K562 (cell line): Measurements from ENCODE around the gene SERGEF. TPM values are rescaled to one million over a fixed set of nuclear protein-coding genes. Genes with fewer than 3 reads are reported as not detected.

Source experiments
- ATAC-seq: fragments of 200-7000 bp; cut with Tn5 transposase; 3 replicates; pipeline ENCODE4 v1.9.1; 2020; ENCODE audit warnings: moderate library complexity
- BruUV-seq: library from RNA; stranded (reverse); fragments of 400-500 nt; replicated peaks from 2 replicates; lab custom pipeline; 2021; lab: Mats Ljungman, UMichigan
- CTCF ChIA-PET: fragments of 300-600 bp; formaldehyde crosslinking; extraction: SDS; loops from one replicate; lab custom pipeline; 2021; ENCODE audit warnings: low intra/inter-chr PET ratio; lab: Yijun Ruan, JAX
- POLR2A ChIA-PET: fragments of 300-600, 350-650 bp; sonication (Branson Sonifier 250); formaldehyde crosslinking; extraction: SDS; loops from one replicate; lab custom pipeline; 2021; ENCODE audit warnings: antibody characterized with exemption, inconsistent platforms; lab: Yijun Ruan, JAX
- DNase-seq, 4 experiments: peaks; one replicate each; pipeline versions ENCODE4 v3.0.0 to v3.0.0-alpha.2; 2011 to 2018; ENCODE audit warnings: low spot score in 3 of 4, mixed read lengths in 3 of 4; ENCODE audit errors: extremely low read depth in 1 of 4
- FAIRE-seq: peaks from 2 replicates; lab custom pipeline; 2011; peaks lifted over from hg19 to GRCh38; lab: Jason Lieb, UNC
- H2AFZ ChIP-seq: 2 replicates; pipeline ENCODE4 v1.6.0; 2011; ENCODE audit warnings: low read depth, low read length, control low read depth, inconsistent platforms
- H3K27ac ChIP-seq: fragments of 200-600 bp; 3 replicates; pipeline ENCODE4 v1.8.0; 2011; ENCODE audit warnings: low read depth, mild to moderate bottlenecking, control low read depth, inconsistent platforms, low read length, moderate library complexity, mixed read lengths; ENCODE audit errors: extremely low read depth
- H3K27me3 ChIP-seq, 2 experiments: fragments of 300-600 bp in 1 of 2; 2 replicates in 1 of 2; 3 replicates in 1 of 2; pipeline versions ENCODE4 v1.6.0 to v1.8.0; 2011; ENCODE audit warnings: inconsistent platforms in 2 of 2, low read length in 2 of 2, mild to moderate bottlenecking in 1 of 2, mixed read lengths in 1 of 2, moderate library complexity in 1 of 2; ENCODE audit not compliant: control insufficient read depth in 2 of 2, insufficient read depth in 2 of 2
- H3K36me3 ChIP-seq: fragments of 300-600 bp; 3 replicates; pipeline ENCODE4 v1.8.0; 2011; ENCODE audit warnings: mild to moderate bottlenecking, low read length, inconsistent platforms; ENCODE audit not compliant: control insufficient read depth, insufficient read depth
- H3K4me1 ChIP-seq, 2 experiments: fragments of 200-600 bp in 1 of 2; replicated peaks in 1 of 2; 2 replicates in 1 of 2; 3 replicates in 1 of 2; pipeline versions ENCODE4 v1.5.1 to v1.8.0; 2011; ENCODE audit warnings: inconsistent platforms in 2 of 2, low read length in 2 of 2, mild to moderate bottlenecking in 1 of 2, mixed read lengths in 1 of 2, moderate library complexity in 1 of 2; ENCODE audit not compliant: control insufficient read depth in 2 of 2, insufficient read depth in 2 of 2
- H3K4me2 ChIP-seq: 2 replicates; pipeline ENCODE4 v1.6.1; 2011; ENCODE audit warnings: low read length, control low read depth, inconsistent platforms, mixed read lengths; ENCODE audit not compliant: insufficient read depth
- H3K4me3 ChIP-seq: fragments of 200-600 bp; sonication (generic), shearing (Covaris generic); 2 replicates; pipeline ENCODE4 v1.5.1; 2016; ENCODE audit warnings: control low read depth, inconsistent platforms
- H3K79me2 ChIP-seq: fragments of 200-600 bp; 3 replicates; pipeline ENCODE4 v1.8.0; 2011; ENCODE audit warnings: low read length, inconsistent platforms; ENCODE audit not compliant: control insufficient read depth, insufficient read depth
- H3K9ac ChIP-seq, 2 experiments: 2 replicates each; pipeline versions ENCODE4 v1.6.0 to v1.6.1; 2011; ENCODE audit warnings: low read depth in 2 of 2, low read length in 2 of 2, control low read depth in 1 of 2, inconsistent platforms in 1 of 2, mild to moderate bottlenecking in 1 of 2, mixed read lengths in 1 of 2; ENCODE audit not compliant: insufficient read depth in 1 of 2
- H3K9me1 ChIP-seq: one replicate; pipeline ENCODE4 v1.6.0; 2011; ENCODE audit warnings: inconsistent platforms, mild to moderate bottlenecking, low read length, moderate library complexity; ENCODE audit not compliant: control insufficient read depth, insufficient read depth
- H3K9me3 ChIP-seq: replicated peaks from 2 replicates; pipeline ENCODE4 v1.5.1; 2011; ENCODE audit warnings: low read depth, low read length, inconsistent platforms; ENCODE audit not compliant: control insufficient read depth, insufficient read depth
- H4K20me1 ChIP-seq: replicated peaks from 2 replicates; pipeline ENCODE4 v1.6.1; 2011; ENCODE audit warnings: low read length, inconsistent platforms, mixed read lengths; ENCODE audit not compliant: control insufficient read depth, insufficient read depth
- CEBPB ChIP-seq: fragments of 450-650 bp; IDR thresholded peaks from 2 replicates; pipeline ENCODE4 v1.6.1; 2016; ENCODE audit warnings: missing genetic modification characterization, missing compliant biosample characterization
- CEBPG ChIP-seq, 3 experiments: fragments of 200-800 bp in 1 of 3; sonication (Bioruptor generic) in 1 of 3; sonication (generic) in 1 of 3; formaldehyde crosslinking in 1 of 3; IDR thresholded peaks in 2 of 3; conservative IDR thresholded peaks in 1 of 3; 2 replicates each; pipeline versions ENCODE4 v1.6.1 to v1.8.0; 2016 to 2022; ENCODE audit warnings: missing compliant biosample characterization in 2 of 3, missing genetic modification characterization in 2 of 3, mild to moderate bottlenecking in 1 of 3, missing genetic modification reagents in 1 of 3
- CTCF ChIP-seq, 3 experiments: IDR thresholded peaks in 2 of 3; conservative IDR thresholded peaks in 1 of 3; 2 replicates each; pipeline ENCODE4 v1.5.1; 2011 to 2012; ENCODE audit warnings: low read length in 3 of 3, mild to moderate bottlenecking in 3 of 3, control low read depth in 2 of 3, improper control_type of control experiment in 1 of 3, inconsistent platforms in 1 of 3, low read depth in 1 of 3, mixed read lengths in 1 of 3, moderate library complexity in 1 of 3; ENCODE audit not compliant: insufficient read depth in 2 of 3
- NFIX ChIP-seq: fragments of 250-450 bp; sonication (Bioruptor Pico); IDR thresholded peaks from 2 replicates; pipeline ENCODE4 v1.4.0; 2020; ENCODE audit warnings: low read depth, mild to moderate bottlenecking, moderate library complexity
- ZNF277 ChIP-seq: fragments of 250-450 bp; sonication (Bioruptor Pico); IDR thresholded peaks from 2 replicates; pipeline ENCODE4 v1.8.0; 2022; ENCODE audit warnings: inconsistent platforms, mild to moderate bottlenecking, moderate library complexity, borderline replicate concordance
- WGBS: fragments of 100-300 bp; shearing (Covaris generic); methylation state at CpG from one replicate; pipeline ENCODE4 v1.1.6; 2016; ENCODE audit warnings: low coverage, mixed read lengths; ENCODE audit not compliant: insufficient coverage; ENCODE audit errors: missing lambda C conversion rate; 5-methylcytosine and 5-hydroxymethylcytosine counted together
- in situ Hi-C: fragments of 300-500 bp; cut with MboI; formaldehyde crosslinking; loops from 4 replicates; pipeline ENCODE4 v1.15.0; 2018; ENCODE audit warnings: inconsistent platforms, mixed read lengths
- intact Hi-C: fragments of 100-400 bp; cut with micrococcal nuclease; formaldehyde crosslinking; loops from 2 replicates; pipeline ENCODE4 v1.14.2; 2022
- polyA plus RNA-seq, 8 experiments: library from polyadenylated mRNA; depleted of rRNA in 4 of 8; stranded (reverse) in 5 of 8; unstranded in 3 of 8; fragments of >200 nt; fragmentation: Nextera tagmentation in 2 of 8; fragmentation: Illumina TruSeq in 1 of 8; extraction: Ambion mirVana in 2 of 8; extraction: Trizol in 1 of 8; gene quantifications; 2 replicates each; pipeline versions ENCODE4 v1.2.1 to v1.2.3, GENCODE V29; 2011 to 2014; ENCODE audit warnings: inconsistent platforms in 1 of 8, missing spikeins in 1 of 8
- total RNA-seq, 7 experiments: library from RNA; depleted of rRNA in 6 of 7; stranded (reverse); fragments of >200 nt in 6 of 7; fragmentation: Illumina TruSeq in 2 of 7; extraction: Trizol in 2 of 7; gene quantifications; 2 replicates each; pipeline versions ENCODE4 v1.2.1 to v1.2.3, GENCODE V29; 2011 to 2021; ENCODE audit warnings: low replicate concordance in 1 of 7

SERGEF gene
- total and polyA plus RNA-seq, 9 of the 15 experiments (the other 6 are each of a cell fraction or from before 2014, with no cell fraction given) = 10.2 to 28.0 (median 19.9) TPM

- no peaks in the 10 kb centered on the region for H3K27me3 ChIP-seq
- POLR2A ChIA-PET = interaction anchor here (1.1 kb wide), 1 partner anchor 16 kb away, joined by 3 read pairs; no protein-coding TSS in a partner anchor
- H2AFZ ChIP-seq = no peak overlapping the region
Observed at GRCh38 chr11:17864478-17864941, 148.3 kb downstream of the SERGEF start.

More at GRCh38 chr11:17864478-17864941, 148.3 kb downstream of the SERGEF start:
- in situ Hi-C loops = no loop called here
- peak; percentile 81 for FAIRE-seq
- BruUV-seq = no TSS peak
- no peak overlapping the region for H3K9ac ChIP-seq
- H3K9me1 ChIP-seq = no peaks in the 10 kb centered on the region
- CTCF ChIA-PET = no interaction called here
- H3K79me2 ChIP-seq = no peaks in the 10 kb centered on the region
- no peaks in the 10 kb centered on the region for H4K20me1 ChIP-seq
- 0 out of 2 replicates have a peak, but pooled peaks cover 2% of the 10 kb centered on the region for H3K9me3 ChIP-seq
- H3K27ac ChIP-seq = no peak overlapping the region
- intact Hi-C loops = no loop called here
- H3K4me1 ChIP-seq = no peaks in the 10 kb centered on the region
- no peak overlapping the region for H3K4me3 ChIP-seq
- no peak overlapping the region for H3K4me2 ChIP-seq
- ATAC-seq = peak; percentile 86
- TF ChIP-seq CEBPB (tag) (peak; percentile 46; the same call in 1 of the 2 replicates), CTCF (IDR thresholded peaks at IDR 0.05 in 2 of 3, conservative IDR thresholded peaks at IDR 0.05 in 1 of 3; ENCODE audit: insufficient read depth in 2 of 3, low read depth in 1 of 3, low read length in 3 of 3) (peak; percentile 46 to 77 (median 63)), CEBPG (CRISPR knock-in tag; IDR thresholded peaks at IDR 0.05) (no peak), CEBPG (tag; conservative IDR thresholded peaks at IDR 0.05 in 1 of 2, IDR thresholded peaks at IDR 0.05 in 1 of 2) (0 out of 4 replicates have a peak, but pooled peaks of 1 of the 2 experiments have one; percentile 18), ZNF277 (CRISPR knock-in tag) (no peak), NFIX (CRISPR knock-in tag) (no peak)
- no peaks in the 10 kb centered on the region for H3K36me3 ChIP-seq
- DNase-seq = peak; percentile 23 to 53 (median 42)
- 9% methylated on average over 3 of the region's 3 CpGs for WGBS
